ENCODE data around the gene SORBS1.
"Not testable (repeated sequence)": the region's sequence is repeated elsewhere in the genome, so short reads cannot be mapped to it uniquely, and the experiment has no call there.

Gene SORBS1

GRCh38 chr10:95485056-95485844 lies 75.9 kb downstream of the SORBS1 start:
- DNase-seq (ENCODE audit: low read depth in 2 of 2) = no peak

GRCh38 chr10:95482501-95483233 lies 78.5 kb downstream of the SORBS1 start:
- DNase-seq (ENCODE audit: low read depth in 2 of 2) = no peak

GRCh38 chr10:95480901-95481491 lies 80.2 kb downstream of the SORBS1 start:
- DNase-seq (ENCODE audit: low read depth in 2 of 2) = no peak

GRCh38 chr10:95480102-95480900 lies 80.9 kb downstream of the SORBS1 start:
- DNase-seq (ENCODE audit: low read depth in 2 of 2) = no peak

GRCh38 chr10:95478935-95479334 lies 82.2 kb downstream of the SORBS1 start:
- no peak for DNase-seq (ENCODE audit: low read depth in 2 of 2)

GRCh38 chr10:95478185-95478584 lies 83.0 kb downstream of the SORBS1 start:
- DNase-seq (ENCODE audit: low read depth in 2 of 2) = no peak

GRCh38 chr10:95477175-95477520 lies 84.0 kb downstream of the SORBS1 start:
- no peak for DNase-seq (ENCODE audit: low read depth in 2 of 2)

GRCh38 chr10:95476469-95477174 lies 84.5 kb downstream of the SORBS1 start:
- DNase-seq (ENCODE audit: low read depth in 2 of 2) = no peak

GRCh38 chr10:95475827-95476468 lies 85.2 kb downstream of the SORBS1 start:
- no peak for DNase-seq (ENCODE audit: low read depth in 2 of 2)

GRCh38 chr10:95475003-95475383 lies 86.2 kb downstream of the SORBS1 start:
- DNase-seq (ENCODE audit: low read depth in 2 of 2) = no peak

GRCh38 chr10:95474228-95475002 lies 86.8 kb downstream of the SORBS1 start:
- DNase-seq (ENCODE audit: low read depth in 2 of 2) = no peak

GRCh38 chr10:95472304-95473088 lies 88.7 kb downstream of the SORBS1 start:
- DNase-seq (ENCODE audit: low read depth in 2 of 2) = no peak

GRCh38 chr10:95469676-95470075 lies 91.5 kb downstream of the SORBS1 start:
- DNase-seq (ENCODE audit: low read depth in 2 of 2) = no peak

GRCh38 chr10:95469251-95469650 lies 91.9 kb downstream of the SORBS1 start:
- DNase-seq (ENCODE audit: low read depth in 2 of 2) = no peak

GRCh38 chr10:95467642-95468041 lies 93.5 kb downstream of the SORBS1 start:
- not testable (repeated sequence) for DNase-seq (ENCODE audit: low read depth in 2 of 2)

- no peak for DNase-seq (ENCODE audit: low read depth in 2 of 2)
These were observed 94.0 kb downstream of the SORBS1 start for GRCh38 chr10:95467162-95467599.

GRCh38 chr10:95466436-95466835 lies 94.7 kb downstream of the SORBS1 start:
- no peak for DNase-seq (ENCODE audit: low read depth in 2 of 2)

- no peak for DNase-seq (ENCODE audit: low read depth in 2 of 2)
These were observed 96.9 kb downstream of the SORBS1 start for GRCh38 chr10:95464280-95464679.
